Posterior vena cava (tissue), 2 donors: ENCODE results near the gene ASIC1. TPM values are rescaled to one million over a fixed set of nuclear protein-coding genes. Genes with fewer than 3 reads are reported as not detected.
"Not testable (repeated sequence)": the region's sequence is repeated elsewhere in the genome, so short reads cannot be mapped to it uniquely, and the experiment has no call there.

ENCODE experiments used
- DNase-seq: peaks from one replicate; pipeline ENCODE4 v3.0.0-alpha.2; 2020; ENCODE audit warnings: low spot score
- intact Hi-C, 2 donors: fragments of 100-400 bp; cut with DNase I; formaldehyde crosslinking; loops; one replicate each; pipeline versions ENCODE4 v1.14.1 to v1.14.2; 2022 to 2023
- long read RNA-seq, 2 donors: library from polyadenylated mRNA; unstranded; transcript quantifications; one replicate each; pipeline ENCODE4 v2.0.0, GENCODE V29; 2020 to 2021
- total RNA-seq, 2 donors: library from RNA; stranded (reverse); fragmentation: NEBNext Ultra II Directional; extraction: Animal tissue kit (Norgen Biotek cat#: 25700); gene quantifications; one replicate each; pipeline ENCODE4 v1.2.1, GENCODE V29; 2021
- donor health status: DM: yes; HTN: yes; CAD: no.
- donor health status: DM: yes; HTN: yes; CAD: no.

ASIC1 gene
- total RNA-seq, result 1 to 10 TPM; 2.5 to 4.2 TPM
- long read RNA-seq, donor 1, partial matches to known transcripts, result 2 of 2 reads
- long read RNA-seq, donor 1, other reads (novel, unspliced or antisense), result 0 of 2 reads
- long read RNA-seq, donor 2, result 0 reads

DNA sequence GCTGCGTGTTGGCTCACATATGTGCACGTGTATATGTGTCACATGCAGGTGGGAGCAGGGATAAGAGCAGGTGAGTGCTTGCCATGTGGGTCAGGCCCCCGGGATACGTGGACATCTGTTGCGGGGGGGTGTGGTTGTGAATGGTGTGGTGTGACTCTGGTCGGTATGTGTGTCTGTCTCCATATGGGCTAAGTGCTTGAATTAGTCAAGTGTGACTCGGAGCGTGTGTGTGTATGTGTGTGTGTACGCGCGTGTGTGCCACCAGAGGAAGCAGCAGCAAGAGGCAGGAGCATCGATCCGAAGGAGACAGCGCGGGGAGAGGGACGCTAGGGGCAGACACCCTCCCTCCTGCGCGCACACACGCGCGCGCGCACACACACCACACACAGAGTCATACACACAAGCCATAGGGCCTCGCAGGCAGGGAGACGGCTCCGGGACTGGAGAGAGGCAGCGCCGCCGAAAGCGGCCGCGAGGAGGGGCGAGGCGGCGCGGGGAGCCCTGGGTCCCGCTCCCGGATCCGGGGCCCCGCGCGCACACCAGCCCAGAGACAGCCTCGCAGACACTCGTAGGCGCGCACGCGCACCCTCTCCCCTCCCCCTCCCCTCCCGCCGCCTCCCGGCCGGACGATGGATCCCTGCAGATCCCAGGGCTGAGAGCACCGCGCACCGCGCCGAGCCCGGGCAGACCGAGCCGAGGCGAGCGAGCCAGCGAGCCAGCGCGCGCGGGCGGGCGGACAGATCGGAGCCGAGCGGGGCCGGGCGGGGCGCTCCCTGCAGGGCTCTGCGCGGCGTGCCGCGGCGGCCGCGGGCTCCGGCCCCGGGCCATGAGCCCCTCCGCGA lies at the start of gene ASIC1:
Gene ASIC1 (plus strand): TSS at position 597 of the 842 bp plus-strand sequence. CDS start 1,171 bp downstream, outside the sequence.
- intact Hi-C loops, result loop anchor here in 1 of 2 donors (5.0 to 10.0 kb wide), 2 partner anchors 90 to 192 kb away; no protein-coding TSS in a partner anchor
- DNase-seq, result peak; percentile 90

DNA sequence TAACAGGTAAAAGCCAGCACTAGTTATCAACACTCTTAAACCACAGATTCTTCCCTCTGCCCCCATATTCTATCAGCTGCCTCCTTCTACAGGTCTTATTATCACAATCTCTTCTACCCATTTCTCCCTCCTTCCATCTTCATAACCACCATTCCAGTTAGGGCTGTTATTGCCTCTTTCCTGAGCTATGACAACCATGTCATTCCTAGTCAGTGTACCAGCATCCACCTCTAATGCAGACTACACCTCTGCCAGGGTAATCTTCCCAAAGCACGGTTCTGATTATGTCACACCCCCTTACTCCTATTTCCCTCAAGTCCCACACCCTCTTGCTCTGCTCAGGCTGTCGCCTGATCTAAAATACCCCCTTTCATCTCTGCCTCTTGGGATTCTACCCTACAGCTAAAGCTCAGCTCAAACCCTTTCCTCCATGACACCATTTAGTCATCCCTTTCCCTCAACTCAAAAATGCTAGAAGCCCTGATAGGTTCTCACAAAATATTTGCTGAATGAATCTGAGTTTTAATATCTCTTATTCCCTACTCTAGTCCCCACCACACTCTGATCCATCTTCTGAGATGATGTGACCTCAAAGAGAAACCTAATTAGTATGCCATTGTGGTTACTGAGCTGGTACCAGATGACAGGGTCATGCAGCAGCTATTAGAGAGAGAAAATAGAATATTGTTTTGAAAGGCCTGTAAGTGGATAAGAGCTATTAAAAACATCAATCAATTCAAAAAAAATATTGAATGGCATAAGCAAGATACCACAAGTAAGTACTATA lies 43.8 kb upstream of the ASIC1 start:
- no peak for DNase-seq
- intact Hi-C loops, result loop anchor here in 1 of 2 donors (5.0 kb wide), 1 partner anchor 1984 kb away; no protein-coding TSS in a partner anchor

DNA sequence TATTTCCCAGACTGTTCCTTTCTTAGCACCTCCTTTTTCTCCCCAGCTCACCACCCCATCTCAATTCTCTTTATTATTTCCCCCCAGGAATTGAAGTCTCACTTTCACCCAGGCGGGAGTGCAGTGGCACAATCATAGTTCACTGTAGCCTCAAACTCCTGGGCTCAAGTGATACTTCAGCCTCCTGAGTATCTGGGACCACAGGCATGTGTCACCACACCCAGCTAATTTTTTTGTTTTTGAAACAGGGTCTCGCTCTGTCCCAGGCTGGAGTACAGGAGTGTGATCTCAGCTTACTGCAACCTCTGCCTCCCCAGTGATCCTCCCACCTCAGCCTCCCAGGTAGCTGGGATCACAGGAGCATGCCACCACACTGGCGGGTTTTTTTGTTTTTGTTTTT lies 43.1 kb upstream of the ASIC1 start:
- intact Hi-C loops, result loop anchor here in 1 of 2 donors (5.0 kb wide), 1 partner anchor 1983 kb away; no protein-coding TSS in a partner anchor
- no peak for DNase-seq

DNA sequence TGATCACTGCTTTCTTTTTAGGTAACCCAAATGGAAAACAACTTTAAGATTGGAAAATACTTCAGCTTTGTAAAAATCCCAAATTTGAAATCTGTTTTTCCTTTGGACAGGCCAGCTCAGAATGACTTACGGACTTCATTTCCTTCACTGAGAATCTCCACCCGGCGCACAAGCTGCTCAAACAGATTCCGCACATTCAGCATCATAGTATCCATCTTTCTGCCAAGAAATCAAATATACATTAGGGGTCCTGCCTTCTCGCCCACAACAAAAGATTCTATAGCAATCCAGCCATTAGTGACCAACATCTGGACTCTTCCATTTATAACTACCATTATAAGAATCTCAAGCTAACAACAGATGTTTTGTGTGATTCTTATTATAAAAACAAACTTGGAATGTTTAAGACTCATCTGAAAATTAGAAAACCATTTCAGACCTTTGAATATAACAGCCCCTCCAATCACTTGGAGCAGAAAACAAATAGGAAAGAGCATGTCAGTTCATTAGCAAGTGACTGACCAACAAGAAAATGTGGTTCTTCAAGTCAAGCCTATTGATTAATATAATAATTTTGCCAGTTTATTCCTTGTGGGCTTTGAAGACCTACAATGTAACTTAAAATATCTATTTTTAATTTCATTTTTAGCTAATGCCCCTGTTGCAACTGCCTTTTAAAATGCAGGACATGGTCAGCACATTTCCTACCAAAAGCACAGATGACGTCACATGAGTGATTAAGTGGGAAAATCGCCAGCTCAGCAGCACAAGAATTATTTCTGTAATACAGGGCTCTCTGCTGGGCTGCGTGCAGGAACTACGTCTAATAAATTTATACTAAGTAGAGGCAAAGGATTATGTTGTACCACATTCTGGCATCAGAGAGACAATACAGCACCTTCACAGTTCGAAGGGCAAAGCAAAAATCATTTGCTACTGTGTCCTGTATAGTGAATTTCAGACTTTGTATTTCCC lies 40.6 kb upstream of the ASIC1 start:
- DNase-seq, result no peak
- intact Hi-C loops, result no loop called here

DNA sequence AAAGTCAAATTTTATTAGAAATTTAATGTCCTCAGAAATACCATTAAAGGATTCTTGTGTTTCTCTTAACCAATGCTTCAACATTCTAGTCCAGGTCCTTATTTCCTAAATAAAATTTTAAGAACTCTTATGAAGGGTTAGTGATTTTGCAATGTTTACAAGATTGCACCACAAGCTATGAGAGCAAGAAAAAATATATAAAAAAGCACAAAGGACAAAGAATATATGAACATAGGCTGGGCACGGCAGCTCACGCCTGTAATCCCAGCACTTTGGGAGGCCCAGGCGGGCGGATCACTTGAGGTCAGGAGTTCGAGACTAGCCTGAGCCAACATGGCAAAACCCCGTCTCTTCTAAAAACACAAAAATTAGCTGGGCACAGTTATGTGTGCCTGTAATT lies 39.8 kb upstream of the ASIC1 start:
- DNase-seq, result no peak
- intact Hi-C loops, result no loop called here

DNA sequence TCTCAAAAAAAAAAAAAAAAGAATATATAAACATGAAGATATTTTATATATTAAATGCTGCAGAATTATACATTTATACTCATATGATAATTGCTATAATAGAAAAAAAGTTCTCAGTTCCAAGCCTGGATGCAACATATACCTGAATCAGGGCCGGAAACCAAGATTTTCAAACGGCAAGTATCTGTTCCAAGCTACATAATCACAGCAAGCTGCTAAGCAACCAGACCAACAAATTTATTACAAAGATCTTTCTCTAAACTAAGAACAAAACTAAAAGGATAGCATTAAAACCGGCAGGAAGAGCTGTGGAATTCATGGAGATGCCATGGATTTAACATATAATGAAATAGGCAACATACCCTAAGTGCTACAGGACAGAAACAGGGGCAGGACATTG lies 39.2 kb upstream of the ASIC1 start:
- no peak for DNase-seq
- intact Hi-C loops, result no loop called here

DNA sequence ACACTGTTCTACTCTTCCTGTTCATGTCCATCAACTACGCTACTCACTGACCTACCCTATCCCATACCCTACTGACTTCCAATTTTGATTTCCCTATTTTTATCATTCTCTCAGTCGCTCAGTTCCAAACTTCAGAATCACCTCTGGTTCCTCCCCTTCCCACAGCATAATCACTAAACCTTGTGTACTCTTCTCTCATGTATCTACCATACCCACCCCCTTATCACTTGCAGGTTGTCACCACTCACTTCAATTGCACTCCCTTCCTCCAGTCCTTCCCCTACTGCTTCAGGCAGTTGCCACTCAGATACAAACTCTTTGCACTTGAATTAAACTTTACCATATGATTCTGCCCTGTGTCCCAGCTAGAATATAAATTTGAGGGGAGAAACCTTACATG lies 38.4 kb upstream of the ASIC1 start:
- intact Hi-C loops, result no loop called here
- DNase-seq, result no peak

DNA sequence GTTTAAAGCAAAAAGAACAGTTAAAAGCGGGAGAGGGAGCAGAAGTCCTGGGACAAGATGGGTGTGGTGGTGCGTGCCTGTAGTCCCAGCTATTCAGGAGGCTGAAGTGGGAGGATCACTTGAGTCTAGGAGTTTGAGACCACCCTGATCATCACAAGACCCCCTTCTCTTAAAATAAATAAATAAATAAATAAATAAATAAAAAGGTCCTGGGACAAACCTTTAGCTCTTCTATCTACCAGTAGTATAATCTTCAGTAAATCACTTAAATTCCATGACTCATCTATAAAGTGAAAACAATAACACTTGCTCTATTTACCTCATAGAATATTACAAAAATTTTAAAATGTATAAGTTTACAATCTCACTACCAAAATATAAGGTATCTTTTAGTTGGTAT lies 37.9 kb upstream of the ASIC1 start:
- DNase-seq, result no peak
- intact Hi-C loops, result no loop called here

DNA sequence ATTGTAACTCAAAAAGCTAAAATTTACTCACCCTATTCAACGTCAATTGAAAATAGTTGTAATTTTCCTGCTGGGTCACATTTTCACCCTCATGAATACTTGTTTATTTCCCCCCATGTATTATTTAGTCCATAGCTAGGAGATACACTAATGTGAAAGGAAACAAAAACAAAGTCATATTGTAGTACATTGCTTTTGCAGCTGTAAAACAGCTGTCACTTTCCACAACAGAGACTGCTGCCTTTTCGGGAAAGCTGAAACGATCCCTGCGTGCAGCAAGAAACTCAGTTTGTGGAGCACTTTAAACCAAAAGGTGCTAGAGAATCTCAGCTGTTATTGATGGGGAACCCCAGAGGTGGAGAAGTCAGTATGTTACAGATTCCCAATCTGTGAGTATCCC lies 36.4 kb upstream of the ASIC1 start:
- no peak for DNase-seq
- intact Hi-C loops, result no loop called here

DNA sequence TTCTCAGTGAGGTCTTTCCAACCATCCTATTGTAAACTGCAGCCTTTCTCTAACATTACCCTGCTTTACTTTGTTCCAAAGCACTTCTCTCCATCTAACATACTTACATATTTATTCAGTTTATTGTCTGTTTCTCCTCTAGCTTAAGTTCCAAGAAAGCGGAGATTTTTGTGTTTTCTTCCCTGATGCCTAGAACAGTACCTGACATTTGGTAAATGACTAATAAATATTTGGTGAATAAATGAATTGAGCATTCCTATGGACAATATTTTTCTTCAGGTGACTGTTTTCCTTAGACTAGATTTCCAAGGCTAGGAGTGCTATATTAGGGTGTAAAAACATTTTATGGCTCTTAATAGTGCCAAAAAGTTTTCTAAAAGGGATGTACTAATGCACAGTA lies 34.5 kb upstream of the ASIC1 start:
- intact Hi-C loops, result no loop called here
- DNase-seq, result no peak

DNA sequence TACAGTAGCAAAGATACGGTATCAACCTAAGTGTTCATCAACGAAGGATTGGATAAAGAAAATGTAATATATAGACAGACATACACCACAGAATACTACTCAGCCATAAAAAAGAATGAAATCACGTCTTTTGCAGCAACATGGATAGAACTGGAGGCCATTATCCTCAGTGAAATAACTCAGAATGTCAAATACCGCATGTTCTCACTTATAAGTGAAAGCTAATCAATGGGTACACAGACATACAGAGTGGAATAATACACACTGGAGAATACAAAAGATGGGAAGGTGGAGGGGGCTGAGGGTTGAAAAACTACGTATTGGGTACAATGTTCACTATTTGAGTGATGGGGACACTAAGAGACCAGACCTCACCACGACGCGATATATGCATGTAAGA lies 33.2 kb upstream of the ASIC1 start:
- no peak for DNase-seq
- intact Hi-C loops, result no loop called here

DNA sequence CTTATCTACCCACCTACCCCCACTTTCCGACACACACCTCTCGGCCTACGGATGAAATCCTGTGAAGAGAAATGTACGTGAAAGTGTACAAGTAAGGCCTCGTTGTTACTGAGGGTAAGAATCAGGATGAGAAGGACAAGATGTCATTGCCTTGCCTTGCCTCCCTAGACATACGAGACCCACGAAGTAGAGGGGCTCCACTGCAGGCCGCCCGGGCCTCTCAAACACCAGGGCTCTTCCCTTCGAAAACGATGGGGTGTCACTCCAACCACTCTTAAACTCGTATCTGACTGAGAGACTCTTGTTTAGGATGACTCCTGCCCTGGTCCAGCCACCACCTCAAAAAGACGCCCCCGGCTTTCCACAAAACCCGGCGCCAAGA lies 32.6 kb upstream of the ASIC1 start:
- intact Hi-C loops, result no loop called here

DNA sequence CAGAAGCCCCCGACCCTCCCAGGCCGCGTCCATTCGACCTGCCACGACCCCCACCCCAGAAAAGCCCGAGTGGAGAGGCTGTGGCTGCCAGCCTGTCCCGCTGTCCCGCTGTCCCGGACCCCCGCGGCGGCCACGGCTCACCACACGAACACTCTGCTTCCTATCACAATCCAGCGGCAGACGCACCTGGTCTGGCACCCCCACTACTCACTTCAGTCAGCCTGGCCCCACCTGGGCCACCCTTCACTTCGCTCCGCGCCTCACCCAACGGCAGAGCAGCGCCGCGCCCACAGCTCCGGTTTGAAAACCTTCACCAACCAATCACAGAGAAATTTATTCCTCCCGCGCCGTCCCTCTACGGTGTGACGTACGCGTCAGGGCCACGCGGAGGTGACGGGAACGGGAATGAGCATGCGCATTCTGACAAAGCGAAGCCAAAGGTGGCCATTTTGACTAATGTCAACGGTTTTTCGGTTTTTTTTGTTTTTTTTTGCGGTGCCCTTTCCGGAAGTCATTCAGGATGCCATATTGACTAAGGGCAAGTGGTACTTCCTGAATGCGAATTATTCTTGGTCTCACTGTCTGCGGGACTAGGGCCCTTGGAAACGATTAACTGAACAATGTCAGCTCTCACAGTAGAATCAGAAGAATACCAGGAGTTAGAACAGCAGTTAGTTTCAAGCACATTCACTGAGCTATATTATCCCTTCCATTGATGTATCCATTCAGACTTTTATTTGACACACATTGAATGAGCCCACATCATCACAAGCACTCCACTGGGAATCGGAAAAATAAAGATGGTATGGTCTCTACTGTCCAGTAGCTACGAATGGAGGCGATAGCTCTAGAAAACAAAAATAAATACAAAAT lies 32.0 kb upstream of the ASIC1 start, which contains the start of gene RACGAP1:
Gene RACGAP1 (minus strand): TSS at position 308 of the 873 bp plus-strand sequence. CDS start 8,779 bp downstream, outside the sequence.
- intact Hi-C loops, result no loop called here
- DNase-seq, result peak; percentile 98

More for the DNA sequence above, 32.6 kb upstream of the ASIC1 start:
- no peak for DNase-seq

DNA sequence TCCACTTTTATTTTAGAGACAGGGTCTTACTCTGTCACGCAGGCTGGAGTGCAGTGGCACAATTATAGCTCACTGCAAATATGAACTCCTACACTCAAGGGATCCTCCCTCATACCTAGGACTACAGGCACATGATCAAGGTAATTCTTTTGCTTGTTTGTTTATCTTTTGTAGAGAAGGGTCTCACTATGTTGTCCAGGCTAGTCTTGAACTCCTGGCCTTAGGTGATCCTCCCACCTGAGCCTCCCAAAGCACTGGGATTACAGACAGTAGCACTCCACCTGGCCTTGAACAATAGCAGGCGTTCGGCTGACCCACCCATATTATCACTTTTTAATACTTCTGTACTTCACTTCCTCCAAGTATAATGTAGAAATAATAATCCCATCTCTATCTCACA lies 30.7 kb upstream of the ASIC1 start:
- intact Hi-C loops, result no loop called here
- no peak for DNase-seq

DNA sequence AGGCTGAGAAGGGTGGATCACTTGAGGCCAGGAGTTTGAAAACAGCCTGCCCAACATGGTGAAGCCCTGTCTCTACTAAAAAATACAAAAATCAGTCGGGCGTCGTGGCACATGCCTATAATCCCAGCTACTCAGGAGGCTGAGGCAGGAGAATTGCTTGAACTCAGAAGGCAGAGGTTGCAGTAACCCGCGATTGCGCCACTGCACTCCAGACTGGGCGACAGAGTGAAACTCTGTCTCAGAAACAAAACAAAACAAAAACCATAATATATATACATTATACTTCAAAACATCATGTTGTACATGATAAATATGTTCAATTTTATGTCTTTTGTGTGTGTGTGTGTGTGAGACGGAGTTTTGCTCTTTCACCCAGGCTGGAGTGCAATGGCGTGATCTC lies 26.9 kb upstream of the ASIC1 start:
- DNase-seq, intact Hi-C loops: not testable (repeated sequence)

DNA sequence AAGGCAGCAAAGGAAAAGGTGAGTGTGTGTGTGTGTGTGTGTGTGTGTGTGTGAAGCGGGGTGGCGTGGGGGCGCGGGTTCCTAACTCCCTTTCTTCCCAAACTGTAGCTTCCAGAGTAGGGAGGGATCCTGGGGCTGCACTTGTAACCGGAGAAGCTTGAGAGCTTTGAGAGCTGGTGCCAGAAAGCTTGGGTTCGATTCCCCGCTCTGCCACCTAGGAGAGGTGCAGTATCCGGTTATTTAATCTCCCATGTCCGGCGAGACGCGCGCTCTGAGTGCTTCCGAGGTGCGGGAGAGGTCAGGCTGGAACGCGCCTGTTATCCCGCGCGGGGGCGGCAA lies 24.9 kb upstream of the ASIC1 start:
- no peak for DNase-seq
- intact Hi-C loops, result no loop called here

DNA sequence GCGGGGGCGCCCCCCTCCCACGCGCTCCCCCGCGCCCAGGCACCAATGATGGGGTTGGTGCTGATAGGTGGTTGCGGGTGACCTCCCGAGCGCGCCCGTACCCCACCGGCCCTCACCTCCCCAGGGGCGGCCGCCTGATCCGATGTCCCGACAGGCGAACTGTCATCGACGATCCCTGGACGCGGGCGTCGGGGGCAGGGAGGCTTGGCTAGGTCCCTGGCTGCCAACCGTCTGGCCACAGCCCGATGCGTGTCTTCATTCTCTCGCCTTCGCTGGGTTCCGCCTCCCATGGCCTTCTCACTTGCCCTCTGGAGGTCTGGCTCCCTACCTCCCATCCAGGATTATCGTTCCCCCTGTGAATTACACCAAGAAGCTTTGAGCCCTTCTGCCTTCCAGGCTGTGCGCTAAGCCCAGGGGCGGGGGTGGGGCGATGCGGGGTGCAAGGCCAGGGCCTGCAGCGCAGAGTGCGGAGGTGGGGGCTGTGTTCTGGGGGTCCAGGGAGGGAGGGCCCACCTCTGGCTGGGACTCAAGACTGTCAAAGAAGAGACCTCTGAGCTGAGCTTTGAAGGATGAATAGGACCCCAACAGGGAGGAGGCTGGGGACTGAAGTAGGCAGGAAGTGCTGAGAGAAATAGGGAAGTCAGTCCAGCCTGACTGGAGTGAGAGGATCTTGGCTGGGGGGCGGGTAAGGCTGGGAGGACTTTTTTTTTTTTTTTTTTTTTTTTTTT lies 24.4 kb upstream of the ASIC1 start:
- DNase-seq, result no peak
- intact Hi-C loops, result no loop called here
